Hematopoietic multipotent progenitor cell (in vitro differentiated cells): Measurements from ENCODE around the gene TRIM74. TPM values are rescaled to one million over a fixed set of nuclear protein-coding genes. Genes with fewer than 3 reads are reported as not detected.
"Not testable (repeated sequence)": the region's sequence is repeated elsewhere in the genome, so short reads cannot be mapped to it uniquely, and the experiment has no call there.

ENCODE experiments used
- DNase-seq, 3 donors: peaks; one replicate each; pipeline ENCODE4 v3.0.0-alpha.2; 2011 to 2015; ENCODE audit warnings: low read depth in 2 of 3, low spot score in 2 of 3
- total RNA-seq: library from RNA; depleted of rRNA; stranded (reverse); fragments of >200 nt; gene quantifications from one replicate; pipeline ENCODE4 v1.2.3, GENCODE V29; 2012

Gene TRIM74
- 5.9 TPM for total RNA-seq

GRCh38 chr7:72968980-72969516 lies at the start of gene TRIM74:
TRIM74 (minus strand) TSS chr7:72969466; CDS start chr7:72966157, 3,309 bp downstream.
- not testable (repeated sequence) for DNase-seq

DNA sequence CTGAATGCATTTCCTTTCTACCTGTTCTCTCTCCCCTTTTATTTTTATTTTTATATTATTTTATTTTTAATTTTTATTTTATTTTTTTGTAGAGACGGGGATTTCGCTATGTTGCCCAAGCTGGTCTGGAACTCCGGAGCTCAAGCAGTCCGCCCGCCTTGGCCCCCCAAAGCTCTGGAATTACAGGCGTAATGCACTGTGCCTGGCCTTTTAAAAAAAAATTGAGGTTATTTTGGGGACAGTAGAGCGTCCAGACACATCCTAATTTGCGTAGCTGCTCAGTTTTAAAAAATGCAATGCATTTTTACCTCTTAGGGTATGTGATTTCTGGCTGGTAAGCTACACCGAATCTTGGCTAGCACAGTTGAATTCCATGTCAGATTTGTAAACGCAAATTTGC lies 37.2 kb upstream of the TRIM74 start:
- DNase-seq: not testable (repeated sequence)

DNA sequence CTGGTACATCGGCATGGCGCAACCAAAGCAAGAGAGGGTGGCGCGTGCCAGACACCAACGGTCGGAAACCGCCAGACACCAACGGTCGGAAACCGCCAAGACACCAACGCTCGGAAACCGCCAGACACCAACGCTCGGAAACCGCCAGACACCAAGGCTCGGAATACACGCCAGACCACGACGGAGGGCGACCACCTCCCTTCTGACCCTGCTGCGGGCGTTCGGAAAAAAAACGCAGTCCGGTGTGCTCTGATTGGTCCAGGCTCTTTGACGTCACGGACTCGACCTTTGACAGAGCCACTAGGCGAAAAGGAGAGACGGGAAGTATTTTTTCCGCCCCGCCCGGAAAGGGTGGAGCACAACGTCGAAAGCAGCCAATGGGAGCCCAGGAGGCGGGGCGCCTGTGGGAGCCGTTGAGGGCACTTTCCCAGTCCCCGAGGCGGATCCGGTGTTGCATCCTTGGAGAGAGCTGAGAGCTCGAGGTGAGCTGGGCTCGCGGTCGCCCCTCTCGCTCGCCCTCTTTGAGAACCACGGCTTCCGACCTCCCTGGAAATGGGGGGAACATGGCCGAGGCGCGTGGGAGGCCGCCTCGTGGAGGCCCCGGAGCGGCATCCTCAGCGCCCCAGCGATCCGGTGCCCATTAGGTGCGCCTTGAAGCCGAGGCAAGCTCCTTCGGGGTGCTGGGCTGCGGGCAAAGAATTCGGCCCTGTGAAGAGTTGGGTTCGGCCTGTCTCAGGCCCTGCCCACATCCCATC lies 36.6 kb upstream of the TRIM74 start:
- peak; percentile 58 to 98 (median 96) for DNase-seq

GRCh38 chr7:73005356-73005692 lies 36.1 kb upstream of the TRIM74 start:
- not testable (repeated sequence) for DNase-seq

DNA sequence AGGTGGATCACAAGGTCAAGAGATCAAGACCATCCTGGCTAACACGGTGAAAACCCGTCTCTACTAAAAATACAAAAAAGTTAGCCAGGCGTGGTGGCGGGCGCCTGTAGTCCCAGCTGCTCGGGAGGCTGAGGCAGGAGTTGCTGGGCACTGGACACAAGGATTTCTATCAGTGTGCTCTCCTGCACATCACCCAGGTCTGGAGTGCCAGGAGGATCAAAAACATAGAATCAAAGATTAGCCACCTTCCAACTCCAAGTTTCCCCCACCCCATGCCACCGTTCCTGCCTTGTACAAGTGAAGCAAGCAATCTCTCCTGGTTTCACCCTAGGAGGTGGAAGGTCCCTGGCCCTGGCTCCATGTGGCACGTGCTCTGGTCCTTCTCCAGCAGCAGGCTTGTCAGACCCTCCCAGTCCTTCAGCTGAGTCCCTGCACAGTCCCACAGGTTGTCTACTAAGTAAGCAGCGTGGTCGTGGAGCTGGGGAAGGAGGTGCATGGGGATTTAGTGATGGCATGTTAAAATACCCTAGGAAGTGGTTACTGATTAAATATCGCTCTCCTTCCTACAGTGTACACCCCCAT lies 28.7 kb upstream of the TRIM74 start:
- DNase-seq: not testable (repeated sequence)

- DNase-seq: not testable (repeated sequence)
Observed at GRCh38 chr7:72997447-72997846, 28.2 kb upstream of the TRIM74 start.

- DNase-seq: not testable (repeated sequence)
Observed at GRCh38 chr7:72995484-72995883, 26.2 kb upstream of the TRIM74 start.

GRCh38 chr7:72990146-72990913 lies 21.1 kb upstream of the TRIM74 start:
- not testable (repeated sequence) for DNase-seq

DNA sequence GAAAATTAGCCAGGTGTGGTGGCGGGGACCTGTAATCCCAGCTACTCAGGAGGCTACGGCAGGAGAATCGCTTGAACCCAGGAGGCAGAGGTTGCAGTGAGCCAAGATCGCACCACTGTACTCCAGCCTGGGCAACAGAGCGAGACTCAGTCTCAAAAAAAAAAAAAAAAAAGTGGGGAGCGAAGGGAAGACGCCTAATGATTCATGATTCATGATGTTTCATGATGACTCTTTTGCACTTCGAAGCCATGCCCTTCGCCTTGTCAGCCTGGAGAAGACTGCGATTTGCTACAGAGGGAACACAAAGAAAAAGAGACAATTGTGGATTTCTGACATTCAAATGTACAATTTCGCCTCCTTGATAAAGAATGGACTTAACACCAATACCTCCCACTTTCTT lies 12.8 kb upstream of the TRIM74 start:
- DNase-seq: not testable (repeated sequence)

DNA sequence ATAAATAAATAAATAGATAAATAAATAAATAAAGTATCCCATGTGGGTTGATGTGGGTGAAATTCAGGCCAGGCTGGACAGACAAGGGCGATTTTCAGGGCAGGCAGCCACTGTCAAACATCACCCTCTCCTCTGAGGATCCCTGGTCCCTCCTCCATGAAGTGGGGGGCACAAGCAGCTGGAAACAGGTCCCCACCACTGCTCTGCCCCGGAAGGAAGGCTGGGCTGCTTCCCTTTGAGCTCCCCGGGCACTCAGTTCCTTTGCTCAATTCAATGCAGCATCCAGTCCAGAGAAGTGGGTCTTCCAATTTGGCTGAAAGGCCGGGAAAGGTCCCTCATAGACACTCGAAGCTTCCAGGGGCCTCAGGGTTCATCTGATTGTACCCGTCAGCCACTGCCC lies 11.1 kb upstream of the TRIM74 start:
- not testable (repeated sequence) for DNase-seq

GRCh38 chr7:72976434-72976833 lies 7.2 kb upstream of the TRIM74 start:
- DNase-seq: not testable (repeated sequence)

DNA sequence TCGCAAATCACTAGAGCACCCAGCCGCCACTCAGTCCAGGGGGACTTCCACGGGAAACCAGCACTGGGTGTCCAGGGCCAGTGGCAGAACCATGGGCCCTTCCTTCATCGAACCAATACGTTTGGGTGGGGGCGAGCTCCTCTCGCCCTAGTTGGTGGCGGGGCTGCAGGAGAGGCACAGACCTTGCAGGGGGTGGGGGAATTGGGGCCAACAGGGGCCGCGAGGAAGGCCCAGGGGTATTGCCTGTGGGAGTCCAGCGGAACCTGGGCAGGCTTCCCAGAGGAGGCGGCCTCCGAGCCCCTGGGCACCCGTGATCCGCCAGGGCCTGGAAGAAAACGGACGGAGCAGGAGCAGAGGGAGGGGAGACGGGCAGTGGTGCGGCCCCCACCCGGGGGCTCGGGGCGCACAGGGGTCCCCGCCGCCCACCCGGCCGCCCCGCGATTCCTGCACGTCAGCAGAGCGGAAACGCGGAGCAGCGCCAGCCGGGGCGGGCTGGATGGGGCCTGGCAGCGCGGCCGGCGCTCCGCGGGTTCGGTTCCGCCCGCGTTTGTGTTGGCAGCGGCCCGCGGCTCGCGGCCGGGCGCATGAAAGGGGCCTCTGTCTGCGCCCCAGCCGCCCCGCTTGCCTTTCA lies 6.5 kb upstream of the TRIM74 start:
- DNase-seq: not testable (repeated sequence)

DNA sequence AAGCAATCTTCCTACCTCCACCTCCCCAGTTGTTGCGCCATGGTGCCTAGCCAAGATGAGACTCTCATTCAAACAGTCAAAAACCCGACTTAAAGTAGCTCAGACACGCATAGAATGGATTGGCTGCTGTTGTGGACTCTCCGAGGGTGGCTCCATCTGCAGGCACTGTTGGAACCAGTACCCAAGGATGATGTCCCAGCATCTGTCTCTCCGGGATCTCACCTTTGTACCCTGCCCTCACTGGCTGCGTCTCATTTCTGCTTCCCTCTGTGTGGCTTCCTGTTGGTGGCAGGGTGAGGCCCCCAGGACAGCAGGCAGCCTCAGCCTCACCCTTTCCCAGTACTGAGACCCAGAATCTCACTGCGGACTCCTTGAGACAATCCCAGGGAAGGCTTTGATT lies 5.5 kb upstream of the TRIM74 start:
- DNase-seq: not testable (repeated sequence)

DNA sequence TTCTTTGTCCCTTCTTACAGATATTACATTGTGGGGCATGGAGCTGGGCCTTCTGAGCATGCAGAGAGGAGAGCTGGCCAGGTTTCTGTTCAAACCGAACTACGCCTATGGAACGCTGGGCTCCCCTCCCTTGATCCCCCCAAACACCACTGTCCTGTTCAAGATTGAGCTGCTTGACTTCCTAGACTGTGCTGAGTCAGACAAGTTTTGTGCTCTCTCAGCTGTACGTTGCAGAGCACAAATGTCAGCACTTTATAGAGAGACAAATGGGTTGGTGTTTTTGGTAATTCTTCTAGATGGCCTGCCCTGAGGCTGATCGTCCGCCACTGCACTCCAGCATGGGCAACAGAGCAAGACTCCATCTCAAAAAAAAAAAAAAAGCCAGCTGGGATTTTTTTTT lies 2.2 kb upstream of the TRIM74 start:
- DNase-seq: not testable (repeated sequence)

GRCh38 chr7:72969688-72970087 lies 422 bp upstream of the TRIM74 start:
- not testable (repeated sequence) for DNase-seq

DNA sequence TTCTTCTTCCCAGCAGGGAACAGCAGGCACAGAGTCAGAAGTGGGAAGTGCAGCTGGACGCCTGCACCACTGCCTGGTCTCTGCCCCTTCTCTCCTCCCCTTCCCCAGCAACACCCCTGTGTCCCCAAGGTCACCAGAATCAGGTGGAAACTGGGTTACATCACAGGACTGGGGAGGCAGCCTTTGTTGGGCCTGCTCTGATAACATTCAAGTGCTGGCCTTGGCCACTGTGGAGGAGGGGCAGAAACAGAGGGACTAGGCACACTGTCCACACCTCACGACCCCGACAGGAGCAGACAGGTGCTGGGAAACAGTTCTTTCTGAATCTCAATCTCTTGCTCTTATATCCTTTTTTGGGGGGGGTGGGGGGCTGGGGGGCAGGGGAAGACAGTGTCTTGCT lies 2.4 kb downstream of the TRIM74 start:
- peak in 1 of 3 donors; percentile 0 for DNase-seq

DNA sequence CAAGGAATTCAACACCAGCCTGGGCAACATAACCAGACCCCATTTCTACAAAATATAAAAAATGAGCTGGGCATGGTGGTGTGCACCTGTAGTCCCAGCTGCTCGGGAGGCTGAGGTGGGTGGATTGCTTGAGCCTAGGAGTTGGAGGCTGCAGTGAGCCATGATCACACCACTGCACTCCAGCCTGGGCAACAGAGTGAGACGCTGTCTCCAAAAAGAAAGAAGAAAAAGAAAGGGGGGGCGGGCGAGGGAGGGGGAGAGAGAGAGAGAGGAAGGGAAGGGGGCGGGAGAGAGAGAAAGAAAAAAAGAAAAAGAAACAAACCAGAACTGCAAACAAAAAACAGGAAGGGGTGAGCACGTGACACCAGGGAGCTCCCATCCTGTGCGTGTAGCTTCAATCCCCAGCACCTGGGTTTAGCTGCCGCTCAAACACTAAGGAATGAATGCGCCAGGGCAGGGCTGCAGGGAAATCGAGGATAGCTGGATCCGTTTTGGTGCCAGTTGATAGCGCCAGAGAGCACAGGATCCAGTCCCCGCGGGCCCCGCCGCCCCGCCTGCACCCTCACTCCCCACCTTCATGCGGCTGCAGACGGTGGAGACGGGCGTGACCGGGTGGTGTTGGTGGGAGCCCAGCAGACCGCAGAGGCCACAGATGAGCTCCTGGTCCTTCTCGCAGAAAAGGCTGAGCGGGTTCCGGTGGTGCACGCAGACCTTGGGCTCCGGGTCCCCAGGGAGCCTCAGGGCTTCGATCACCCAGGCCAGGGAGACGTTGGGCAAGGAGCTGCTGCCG lies 3.9 kb downstream of the TRIM74 start:
- not testable (repeated sequence) for DNase-seq

DNA sequence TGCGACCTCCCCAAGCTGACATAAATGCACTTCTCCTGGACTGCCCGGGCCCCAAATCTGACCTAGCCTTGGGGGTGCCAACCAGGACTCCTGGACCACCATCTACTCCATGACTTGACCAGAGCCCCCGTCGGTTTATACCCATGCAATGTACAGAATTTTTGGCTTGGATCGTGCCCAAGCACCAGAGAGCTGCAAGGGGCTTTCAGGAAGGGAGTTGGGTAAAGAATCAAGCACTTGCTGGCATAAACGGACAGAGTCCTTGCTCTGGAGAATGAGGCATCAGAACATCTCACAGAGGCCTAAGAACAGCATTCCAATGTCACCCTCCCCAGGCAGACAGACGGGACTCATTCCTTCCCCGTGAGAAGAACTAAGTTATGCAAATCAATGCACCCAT lies 6.2 kb downstream of the TRIM74 start:
- DNase-seq: not testable (repeated sequence)

GRCh38 chr7:72961346-72961650 lies 8.0 kb downstream of the TRIM74 start:
- not testable (repeated sequence) for DNase-seq
